Neuronal stem cell (in vitro differentiated cells): ENCODE results near the gene NR5A1.

Source experiments
- DNase-seq: peaks from one replicate; pipeline ENCODE4 v3.0.0-alpha.2; 2013; ENCODE audit warnings: low spot score
- H2AFZ ChIP-seq: one replicate; pipeline ENCODE4 v1.6.1; 2013; ENCODE audit warnings: mild to moderate bottlenecking, low read length, inconsistent platforms
- H2AK5ac ChIP-seq: 2 replicates; pipeline ENCODE4 v1.6.1; 2013; ENCODE audit warnings: low read depth, mild to moderate bottlenecking, inconsistent platforms, low read length, moderate library complexity, mixed read lengths
- H2BK120ac ChIP-seq: 2 replicates; pipeline ENCODE4 v1.6.1; 2013; ENCODE audit warnings: low read depth, mild to moderate bottlenecking, inconsistent platforms, low read length, moderate library complexity, mixed read lengths
- H2BK12ac ChIP-seq: one replicate; pipeline ENCODE4 v1.6.1; 2013; ENCODE audit warnings: low read length, inconsistent platforms
- H2BK15ac ChIP-seq: 2 replicates; pipeline ENCODE4 v1.6.1; 2013; ENCODE audit warnings: mild to moderate bottlenecking, low read length, inconsistent platforms, mixed read lengths
- H2BK5ac ChIP-seq: one replicate; pipeline ENCODE4 v1.6.1; 2013; ENCODE audit warnings: inconsistent platforms, mild to moderate bottlenecking, low read length, moderate library complexity
- H3K14ac ChIP-seq: one replicate; pipeline ENCODE4 v1.6.1; 2013; ENCODE audit warnings: low read length, inconsistent platforms
- H3K18ac ChIP-seq: 2 replicates; pipeline ENCODE4 v1.6.1; 2013; ENCODE audit warnings: low read length, inconsistent platforms
- H3K23ac ChIP-seq: 2 replicates; pipeline ENCODE4 v1.6.1; 2013; ENCODE audit warnings: low read depth, mild to moderate bottlenecking, mixed read lengths, low read length, inconsistent platforms; ENCODE audit not compliant: poor library complexity
- H3K27ac ChIP-seq: replicated peaks from 3 replicates; pipeline ENCODE4 v1.5.1; 2013; ENCODE audit warnings: low read length, inconsistent platforms
- H3K27me3 ChIP-seq, 3 experiments: 2 replicates each; pipeline ENCODE4 v1.6.1; 2013; ENCODE audit warnings: low read length in 3 of 3, mild to moderate bottlenecking in 2 of 3, inconsistent platforms in 1 of 3, low read depth in 1 of 3, mixed read lengths in 1 of 3, moderate library complexity in 1 of 3; ENCODE audit not compliant: control insufficient read depth in 3 of 3, insufficient read depth in 3 of 3
- H3K36me3 ChIP-seq, 2 donors: replicated peaks in 1 of 2; 2 replicates each; pipeline ENCODE4 v1.6.1; 2013; ENCODE audit warnings: low read length in 2 of 2; ENCODE audit not compliant: control insufficient read depth in 2 of 2, insufficient read depth in 2 of 2
- H3K4ac ChIP-seq: 2 replicates; pipeline ENCODE4 v1.6.1; 2013; ENCODE audit warnings: inconsistent platforms, mild to moderate bottlenecking, low read length, moderate library complexity
- H3K4me1 ChIP-seq, 2 donors: 1 replicate in 1 of 2; 2 replicates in 1 of 2; pipeline ENCODE4 v1.6.1; 2013; ENCODE audit warnings: low read length in 2 of 2, low read depth in 1 of 2; ENCODE audit not compliant: control insufficient read depth in 2 of 2, insufficient read depth in 1 of 2
- H3K4me2 ChIP-seq: one replicate; pipeline ENCODE4 v1.6.1; 2013; ENCODE audit warnings: mild to moderate bottlenecking, low read length, inconsistent platforms; ENCODE audit not compliant: insufficient read depth, poor library complexity, severe bottlenecking
- H3K4me3 ChIP-seq, 2 donors: 2 replicates each; pipeline ENCODE4 v1.5.1; 2013; ENCODE audit warnings: low read length in 2 of 2, mild to moderate bottlenecking in 2 of 2, inconsistent platforms in 1 of 2, moderate library complexity in 1 of 2
- H3K79me1 ChIP-seq: one replicate; pipeline ENCODE4 v1.6.1; 2013; ENCODE audit warnings: low read depth, mild to moderate bottlenecking, inconsistent platforms, low read length, moderate library complexity
- H3K9ac ChIP-seq: one replicate; pipeline ENCODE4 v1.6.1; 2013; ENCODE audit warnings: mild to moderate bottlenecking, low read depth, low read length, inconsistent platforms; ENCODE audit not compliant: poor library complexity
- H3K9me3 ChIP-seq, 2 donors: replicated peaks in 1 of 2; 2 replicates each; pipeline versions ENCODE3 to v1.6.1; 2013; ENCODE audit warnings: low read length in 2 of 2, mild to moderate bottlenecking in 2 of 2, inconsistent platforms in 1 of 2, low read depth in 1 of 2, mixed read lengths in 1 of 2, moderate library complexity in 1 of 2; ENCODE audit not compliant: control insufficient read depth in 2 of 2, insufficient read depth in 1 of 2
- H4K8ac ChIP-seq: one replicate; pipeline ENCODE4 v1.6.1; 2013; ENCODE audit warnings: low read depth, mild to moderate bottlenecking, inconsistent platforms, low read length, moderate library complexity
- H4K91ac ChIP-seq: one replicate; pipeline ENCODE4 v1.6.1; 2013; ENCODE audit warnings: low read length, low read depth, mild to moderate bottlenecking, inconsistent platforms; ENCODE audit not compliant: poor library complexity
- WGBS, 2 donors: extraction: QIAGEN DNeasy Blood & Tissue Kit; methylation state at CpG; one replicate each; pipeline ENCODE4 v1.1.7; 2013; ENCODE audit warnings: missing lambda C conversion rate in 2 of 2, mixed read lengths in 1 of 2; ENCODE audit not compliant: insufficient read length in 2 of 2, insufficient replicate concordance in 1 of 2; ENCODE audit errors: extremely low coverage in 2 of 2; 5-methylcytosine and 5-hydroxymethylcytosine counted together

NR5A1 gene

DNA sequence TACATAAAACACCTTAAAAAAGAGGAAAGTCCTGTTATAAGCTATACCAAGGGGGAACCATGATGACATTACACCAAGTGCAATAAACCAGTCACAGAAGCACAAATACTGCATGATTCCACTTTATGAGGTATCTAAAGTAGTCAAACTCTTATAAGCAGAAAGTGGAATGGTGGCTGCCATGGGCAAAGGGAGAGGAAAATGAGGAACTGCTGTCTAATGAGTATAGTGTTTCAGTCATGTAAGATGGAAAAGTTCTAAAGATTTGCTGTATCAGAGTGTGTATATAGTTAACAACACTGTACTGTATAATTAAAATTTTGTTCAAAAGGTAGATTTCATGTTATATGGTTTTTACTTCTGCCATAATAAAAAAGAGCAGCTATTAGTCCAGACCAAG is 34.6 kb upstream of the NR5A1 start:
- no peak overlapping the region for H3K23ac ChIP-seq
- no peaks in the 10 kb centered on the region for H3K79me1 ChIP-seq
- H3K4ac ChIP-seq, result no peak overlapping the region
- no peak overlapping the region for H2BK12ac ChIP-seq
- no peak overlapping the region for H2BK120ac ChIP-seq
- no peak overlapping the region for H3K4me3 ChIP-seq
- no peak overlapping the region for H2BK5ac ChIP-seq
- H3K27ac ChIP-seq, result no peak overlapping the region
- H4K91ac ChIP-seq, result no peak overlapping the region
- H4K8ac ChIP-seq, result no peak overlapping the region
- H3K9me3 ChIP-seq, result no peaks in the 10 kb centered on the region
- no peak overlapping the region for H3K18ac ChIP-seq
- H3K27me3 ChIP-seq, result no peaks in the 10 kb centered on the region
- no peak overlapping the region for H3K4me2 ChIP-seq
- H3K4me1 ChIP-seq, result no peaks in the 10 kb centered on the region
- no peak overlapping the region for H2BK15ac ChIP-seq
- H3K9ac ChIP-seq, result no peak overlapping the region
- no peak overlapping the region for H2AFZ ChIP-seq
- no peak overlapping the region for H2AK5ac ChIP-seq
- no peak for DNase-seq
- peaks cover 18 to 73% of the 10 kb centered on the region in 2 donors for H3K36me3 ChIP-seq
- H3K14ac ChIP-seq, result no peak overlapping the region

DNA sequence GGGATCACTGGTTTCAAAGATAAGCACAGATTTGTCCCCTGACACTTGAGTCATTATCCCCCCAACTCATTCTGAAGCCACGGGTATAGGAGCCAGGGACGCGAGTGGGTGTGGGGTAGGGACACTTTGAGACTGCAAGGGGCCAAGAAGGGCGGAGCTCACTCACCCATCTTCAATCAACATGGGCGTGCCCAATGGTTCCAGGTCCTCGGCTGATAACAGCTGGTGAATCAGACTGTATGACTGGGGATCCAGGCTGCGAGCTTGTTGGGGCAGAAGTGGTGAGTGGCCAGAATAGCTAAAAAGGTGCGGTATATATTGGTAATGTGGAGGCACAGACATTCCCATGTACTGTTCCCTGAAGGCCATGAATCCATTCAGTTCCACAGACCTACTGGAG is 30.7 kb upstream of the NR5A1 start:
- Histone ChIP-seq H3K14ac (no peak overlapping the region), H4K8ac (no peak overlapping the region), H2BK12ac (no peak overlapping the region), H2BK120ac (no peak overlapping the region), H3K4me1 (no peaks in the 10 kb centered on the region), H3K9ac (no peak overlapping the region), H3K4me2 (no peak overlapping the region), H3K23ac (no peak overlapping the region), H3K4me3 (no peak overlapping the region), H3K4ac (no peak overlapping the region), H3K27ac (no peak overlapping the region), H4K91ac (no peak overlapping the region), H2AK5ac (no peak overlapping the region), H2BK5ac (no peak overlapping the region), H2BK15ac (no peak overlapping the region), H3K27me3 (no peaks in the 10 kb centered on the region), H3K36me3 (peaks cover 31 to 92% of the 10 kb centered on the region in 2 donors), H3K79me1 (no peaks in the 10 kb centered on the region), H3K18ac (no peak overlapping the region), H3K9me3 (no peaks in the 10 kb centered on the region), H2AFZ (no peak overlapping the region)
- WGBS, 2 donors, result no CpG with 5 or more reads among the region's 8 CpGs
- no peak for DNase-seq

DNA sequence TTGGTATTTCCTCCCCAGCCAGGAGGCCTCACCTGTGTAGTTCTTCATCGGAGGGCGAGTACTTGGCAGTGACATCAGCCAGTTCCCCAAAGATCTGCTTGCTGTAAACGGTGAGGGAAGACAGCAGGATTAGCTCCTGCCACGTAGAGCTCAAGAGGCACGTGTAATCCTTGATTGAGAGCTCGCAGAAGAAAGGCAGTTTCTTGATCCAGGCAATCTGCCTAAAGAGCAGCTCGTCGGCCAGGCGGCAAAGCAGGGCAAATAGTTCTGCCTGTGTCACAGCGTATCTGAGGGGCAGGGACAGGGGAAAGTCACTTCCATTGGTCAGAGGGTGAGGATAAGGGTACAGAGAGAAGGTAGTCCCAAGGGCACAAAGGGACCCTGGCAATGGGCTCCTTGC is 28.6 kb upstream of the NR5A1 start:
- H2BK15ac ChIP-seq, result no peak overlapping the region
- H3K18ac ChIP-seq, result no peak overlapping the region
- H3K4me1 ChIP-seq, result no peaks in the 10 kb centered on the region
- no peak overlapping the region for H2BK5ac ChIP-seq
- WGBS, 2 donors, result no CpG with 5 or more reads among the region's 10 CpGs
- H3K79me1 ChIP-seq, result no peaks in the 10 kb centered on the region
- no peak overlapping the region for H3K9ac ChIP-seq
- DNase-seq, result no peak
- no peak overlapping the region for H3K4ac ChIP-seq
- H3K14ac ChIP-seq, result no peak overlapping the region
- H2BK12ac ChIP-seq, result no peak overlapping the region
- no peak overlapping the region for H3K23ac ChIP-seq
- H3K9me3 ChIP-seq, result no peaks in the 10 kb centered on the region
- no peak overlapping the region for H2BK120ac ChIP-seq
- no peak overlapping the region for H2AK5ac ChIP-seq
- no peak overlapping the region for H2AFZ ChIP-seq
- no peaks in the 10 kb centered on the region for H3K27me3 ChIP-seq
- H4K91ac ChIP-seq, result no peak overlapping the region
- no peak overlapping the region for H4K8ac ChIP-seq
- H3K27ac ChIP-seq, result no peak overlapping the region
- no peak overlapping the region for H3K4me2 ChIP-seq
- peaks cover 41 to 92% of the 10 kb centered on the region in 2 donors for H3K36me3 ChIP-seq
- H3K4me3 ChIP-seq, result no peak overlapping the region

DNA sequence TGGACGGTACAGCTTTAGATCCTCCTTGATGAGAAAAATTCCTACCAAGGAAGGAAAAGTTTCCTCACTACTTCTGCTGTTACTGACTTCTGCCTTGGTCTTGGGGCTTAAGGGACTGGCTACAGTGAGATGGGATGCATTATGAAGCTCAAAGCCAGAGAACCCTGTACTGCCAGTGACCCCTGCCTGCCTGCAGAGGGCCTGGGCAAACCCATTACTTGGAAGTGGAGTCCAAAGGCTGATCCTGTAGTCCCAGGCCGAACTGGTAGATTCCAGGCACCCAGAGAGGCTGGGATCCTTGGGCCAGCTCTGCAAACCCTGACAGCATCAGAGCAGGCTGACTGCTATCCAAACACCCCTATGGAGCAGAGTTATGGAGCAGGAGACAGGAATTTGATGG is 25.7 kb upstream of the NR5A1 start:
- no peak overlapping the region for H3K4ac ChIP-seq
- H3K4me3 ChIP-seq, result no peak overlapping the region
- H3K9me3 ChIP-seq, result no peaks in the 10 kb centered on the region
- no peaks in the 10 kb centered on the region for H3K4me1 ChIP-seq
- no peak overlapping the region for H2BK120ac ChIP-seq
- H3K4me2 ChIP-seq, result no peak overlapping the region
- H2AK5ac ChIP-seq, result no peak overlapping the region
- no peak overlapping the region for H2BK15ac ChIP-seq
- H3K27ac ChIP-seq, result no peak overlapping the region
- H2BK5ac ChIP-seq, result no peak overlapping the region
- no peak overlapping the region for H3K18ac ChIP-seq
- peaks cover 33 to 87% of the 10 kb centered on the region in 2 donors for H3K36me3 ChIP-seq
- no peak overlapping the region for H4K91ac ChIP-seq
- H3K9ac ChIP-seq, result no peak overlapping the region
- no peak overlapping the region for H2BK12ac ChIP-seq
- DNase-seq, result no peak
- H3K14ac ChIP-seq, result no peak overlapping the region
- no CpG with 5 or more reads among the region's 2 CpGs for WGBS, 2 donors
- no peak overlapping the region for H4K8ac ChIP-seq
- no peaks in the 10 kb centered on the region for H3K27me3 ChIP-seq
- no peak overlapping the region for H3K23ac ChIP-seq
- no peaks in the 10 kb centered on the region for H3K79me1 ChIP-seq
- H2AFZ ChIP-seq, result no peak overlapping the region
